Measurements from ENCODE around the gene AKR7A3. TPM values are rescaled to one million over a fixed set of nuclear protein-coding genes. Genes with fewer than 3 reads are reported as not detected.

AKR7A3 gene
- total RNA-seq, 2 experiments from 2014 or later = 0.84 to 1.4 TPM

GRCh38 chr1:19336543-19336942, 48.0 kb upstream of the AKR7A3 start:
- intact Hi-C loops (cut with DNase I, micrococcal nuclease) = no loop called here
- Mint-ChIP-seq H3K9me3 (no peaks in the 10 kb centered on the region), H3K4me3 (no peak overlapping the region), H3K36me3 (ENCODE audit: low read depth) (peaks cover 36% of the 10 kb centered on the region), H3K27me3 (no peaks in the 10 kb centered on the region), H3K4me1 (ENCODE audit: low read depth) (peaks cover 4% of the 10 kb centered on the region), H3K27ac (no peak overlapping the region)
- TF ChIP-seq CTCF (IDR thresholded peaks at IDR 0.05) = no peak
- H3K4me3 ChIP-seq (ENCODE audit: low read length) = no peak overlapping the region
- peaks cover 29% of the 10 kb centered on the region for H3K36me3 ChIP-seq (ENCODE audit: insufficient read depth, low read length)
- no peaks in the 10 kb centered on the region for H3K9me3 ChIP-seq (ENCODE audit: control insufficient read depth in 1 of 2, insufficient read depth in 1 of 2, low read length in 2 of 2)
- H3K27me3 ChIP-seq (ENCODE audit: control insufficient read depth in 1 of 2, insufficient read depth in 2 of 2, low read length in 2 of 2) = no peaks in the 10 kb centered on the region
- H3K27ac ChIP-seq (ENCODE audit: low read depth in 1 of 2, low read length in 2 of 2) = no peak overlapping the region
- ChIA-PET POLR2A (no interaction called here), CTCF (no interaction called here)
- peaks cover under 1% of the 10 kb centered on the region for H3K4me1 ChIP-seq (ENCODE audit: insufficient read depth, low read length)
- DNase-seq (no peak), ATAC-seq (ENCODE audit: poor library complexity) (no peak)

- DNase-seq = no peak
- POLR2A ChIA-PET = no interaction called here
- no peak for TF ChIP-seq CTCF (IDR thresholded peaks at IDR 0.05)
- H3K36me3 Mint-ChIP-seq (ENCODE audit: low read depth) = peaks cover 15% of the 10 kb centered on the region
- no peaks in the 10 kb centered on the region for H3K27me3 Mint-ChIP-seq
- Histone ChIP-seq H3K27ac (ENCODE audit: low read depth in 1 of 2, low read length in 2 of 2) (no peak overlapping the region), H3K9me3 (ENCODE audit: control insufficient read depth in 1 of 2, insufficient read depth in 1 of 2, low read length in 2 of 2) (no peaks in the 10 kb centered on the region), H3K27me3 (ENCODE audit: control insufficient read depth in 1 of 2, insufficient read depth in 2 of 2, low read length in 2 of 2) (no peaks in the 10 kb centered on the region), H3K4me3 (ENCODE audit: low read length) (no peak overlapping the region), H3K4me1 (ENCODE audit: insufficient read depth, low read length) (no peaks in the 10 kb centered on the region), H3K36me3 (ENCODE audit: insufficient read depth, low read length) (peaks cover 6% of the 10 kb centered on the region)
- ATAC-seq (ENCODE audit: poor library complexity) = no peak
- no peaks in the 10 kb centered on the region for H3K4me1 Mint-ChIP-seq (ENCODE audit: low read depth)
- CTCF ChIA-PET = no interaction called here
- no peaks in the 10 kb centered on the region for H3K9me3 Mint-ChIP-seq
- H3K27ac Mint-ChIP-seq = no peak overlapping the region
- H3K4me3 Mint-ChIP-seq = no peak overlapping the region
- intact Hi-C loops (cut with DNase I, micrococcal nuclease) = no loop called here
These were observed 45.2 kb upstream of the AKR7A3 start for GRCh38 chr1:19333587-19334354.

GRCh38 chr1:19332832-19333231, 44.3 kb upstream of the AKR7A3 start:
- H3K4me1 ChIP-seq (ENCODE audit: insufficient read depth, low read length) = no peaks in the 10 kb centered on the region
- intact Hi-C loops (cut with DNase I, micrococcal nuclease) = no loop called here
- no peak overlapping the region for H3K27ac ChIP-seq (ENCODE audit: low read depth in 1 of 2, low read length in 2 of 2)
- no peaks in the 10 kb centered on the region for H3K9me3 Mint-ChIP-seq
- H3K36me3 ChIP-seq (ENCODE audit: insufficient read depth, low read length) = no peaks in the 10 kb centered on the region
- H3K4me3 Mint-ChIP-seq = no peak overlapping the region
- peaks cover 7% of the 10 kb centered on the region for H3K36me3 Mint-ChIP-seq (ENCODE audit: low read depth)
- no peak overlapping the region for H3K27ac Mint-ChIP-seq
- CTCF ChIA-PET = no interaction called here
- DNase-seq (no peak), ATAC-seq (ENCODE audit: poor library complexity) (no peak)
- H3K27me3 Mint-ChIP-seq = no peaks in the 10 kb centered on the region
- H3K9me3 ChIP-seq (ENCODE audit: control insufficient read depth in 1 of 2, insufficient read depth in 1 of 2, low read length in 2 of 2) = no peaks in the 10 kb centered on the region
- TF ChIP-seq CTCF (IDR thresholded peaks at IDR 0.05) = no peak
- no peaks in the 10 kb centered on the region for H3K27me3 ChIP-seq (ENCODE audit: control insufficient read depth in 1 of 2, insufficient read depth in 2 of 2, low read length in 2 of 2)
- POLR2A ChIA-PET = no interaction called here
- no peak overlapping the region for H3K4me3 ChIP-seq (ENCODE audit: low read length)
- H3K4me1 Mint-ChIP-seq (ENCODE audit: low read depth) = no peaks in the 10 kb centered on the region
